Kidney glomerular epithelial cell (primary cell): ENCODE data around the gene WDR70.
A peak's percentile ranks its signal among the peaks of the same experiment; 100 is the strongest.
"Not testable (repeated sequence)": the region's sequence is repeated elsewhere in the genome, so short reads cannot be mapped to it uniquely, and the experiment has no call there.

ENCODE experiments used
- DNase-seq: peaks from one replicate; lab custom pipeline; 2025; lab: John Stamatoyannopoulos, UW

Gene WDR70

DNA sequence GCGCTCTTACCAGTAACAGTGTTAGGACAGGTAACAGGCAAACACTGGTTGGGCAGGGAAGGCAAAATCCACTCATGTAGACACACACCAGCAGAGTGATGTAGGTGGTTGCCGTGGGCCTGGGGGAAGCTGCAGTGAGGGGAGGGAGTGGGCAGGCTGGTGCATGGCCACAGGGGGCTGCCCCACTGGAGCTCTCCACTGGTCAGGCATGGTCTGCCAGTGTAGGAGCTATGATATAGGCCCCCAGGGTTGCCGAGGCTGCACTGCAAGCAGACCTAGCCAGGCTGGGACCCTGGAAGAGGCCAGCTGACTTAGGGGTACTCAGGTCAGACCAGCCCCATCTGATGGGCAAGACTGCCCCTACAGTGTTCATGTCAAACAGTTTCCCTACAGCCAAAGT lies 306.1 kb downstream of the WDR70 start:
- no peak for DNase-seq

DNA sequence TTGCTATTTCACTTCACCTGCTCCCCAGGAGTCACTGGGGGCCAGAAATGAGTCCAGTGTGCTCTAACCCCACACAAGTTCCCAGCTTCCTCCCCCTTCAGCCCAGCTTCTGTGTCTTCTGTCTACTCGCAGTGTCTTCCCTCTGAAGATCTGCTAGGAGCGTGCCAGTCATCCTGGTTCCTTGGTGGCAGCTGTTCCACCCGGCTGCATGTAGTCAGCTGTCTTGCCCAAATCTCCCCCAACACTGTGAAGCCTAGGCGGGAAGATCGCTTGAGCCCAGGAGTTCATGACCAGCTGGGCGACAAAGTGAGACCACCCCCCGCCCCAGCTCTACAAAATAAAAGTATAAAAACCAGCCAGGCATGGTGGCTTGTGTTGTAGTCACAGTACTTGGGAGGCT lies 306.7 kb downstream of the WDR70 start:
- DNase-seq: no peak

DNA sequence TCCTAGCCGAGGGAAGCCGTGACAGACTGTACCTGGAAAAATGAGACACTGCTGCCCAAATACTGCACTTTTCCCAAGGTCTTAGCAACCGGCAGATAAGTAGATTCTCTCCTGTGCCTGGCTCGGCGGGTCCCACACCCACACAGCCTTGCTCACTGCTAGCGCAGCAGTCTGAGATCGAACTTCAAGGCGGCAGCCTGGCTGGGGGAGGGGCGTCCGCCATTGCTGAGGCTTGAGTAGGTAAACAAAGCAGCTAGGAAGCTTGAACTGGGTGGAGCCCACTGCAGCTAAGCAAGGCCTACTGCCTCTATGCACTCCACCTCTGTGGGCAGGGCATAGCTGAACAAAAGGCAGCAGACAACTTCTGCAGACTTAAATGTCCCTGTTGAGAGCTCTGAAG lies 309.8 kb downstream of the WDR70 start:
- not testable (repeated sequence) for DNase-seq

DNA sequence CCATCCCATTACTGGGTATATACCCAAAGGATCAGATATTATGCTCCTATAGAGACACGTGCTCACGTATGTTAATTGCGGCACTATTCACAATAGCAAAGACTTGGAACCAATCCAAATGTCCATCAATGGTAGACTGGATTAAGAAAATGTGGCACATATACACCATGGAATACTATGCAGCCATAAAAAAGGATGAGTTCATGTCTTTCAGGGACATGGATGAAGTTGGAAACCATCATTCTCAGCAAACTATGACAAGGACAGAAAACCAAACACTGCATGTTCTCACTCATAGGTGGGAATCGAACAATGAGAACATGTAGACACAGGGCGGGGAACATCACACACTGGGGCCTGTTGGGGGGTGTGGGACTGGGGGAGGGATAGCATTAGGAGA lies 315.2 kb downstream of the WDR70 start:
- DNase-seq: not testable (repeated sequence)

DNA sequence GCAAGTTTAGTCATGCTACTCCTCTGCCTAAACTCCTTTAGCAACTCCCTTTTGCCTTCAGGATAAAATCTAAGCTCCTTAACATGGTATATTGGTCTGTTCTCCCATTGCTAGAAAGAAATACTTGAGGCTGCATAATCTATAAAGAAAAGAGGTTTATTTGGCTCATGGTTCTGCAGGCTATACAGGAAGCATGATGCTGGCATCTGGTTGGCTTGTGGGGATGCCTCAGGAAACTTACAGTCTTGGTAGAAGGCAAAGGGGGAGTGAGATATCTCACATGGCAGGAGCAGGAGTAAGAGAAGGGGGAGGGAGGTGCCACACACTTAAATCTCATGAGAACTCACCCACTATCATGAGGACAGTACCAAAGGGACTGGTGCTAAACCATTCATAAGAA lies 315.7 kb downstream of the WDR70 start:
- no peak for DNase-seq

DNA sequence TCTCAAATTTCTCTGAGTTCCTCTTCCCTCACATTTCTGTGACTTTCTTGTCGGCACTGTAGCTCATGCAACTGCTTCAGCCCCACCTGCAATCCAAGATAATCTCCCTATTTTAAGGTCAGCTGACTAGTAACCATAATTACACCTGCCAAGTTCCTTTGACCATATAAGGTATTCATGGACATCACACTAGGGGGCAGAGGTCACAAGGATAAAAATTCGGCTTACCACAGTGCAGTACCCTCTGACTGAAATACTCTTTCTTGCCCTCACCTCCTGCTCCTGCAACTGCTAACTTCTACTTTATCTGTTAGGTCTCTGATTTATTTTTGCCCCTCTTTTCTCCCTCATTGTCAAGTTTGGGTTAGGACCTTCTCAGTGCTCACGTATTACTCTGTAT lies 316.5 kb downstream of the WDR70 start:
- no peak for DNase-seq

DNA sequence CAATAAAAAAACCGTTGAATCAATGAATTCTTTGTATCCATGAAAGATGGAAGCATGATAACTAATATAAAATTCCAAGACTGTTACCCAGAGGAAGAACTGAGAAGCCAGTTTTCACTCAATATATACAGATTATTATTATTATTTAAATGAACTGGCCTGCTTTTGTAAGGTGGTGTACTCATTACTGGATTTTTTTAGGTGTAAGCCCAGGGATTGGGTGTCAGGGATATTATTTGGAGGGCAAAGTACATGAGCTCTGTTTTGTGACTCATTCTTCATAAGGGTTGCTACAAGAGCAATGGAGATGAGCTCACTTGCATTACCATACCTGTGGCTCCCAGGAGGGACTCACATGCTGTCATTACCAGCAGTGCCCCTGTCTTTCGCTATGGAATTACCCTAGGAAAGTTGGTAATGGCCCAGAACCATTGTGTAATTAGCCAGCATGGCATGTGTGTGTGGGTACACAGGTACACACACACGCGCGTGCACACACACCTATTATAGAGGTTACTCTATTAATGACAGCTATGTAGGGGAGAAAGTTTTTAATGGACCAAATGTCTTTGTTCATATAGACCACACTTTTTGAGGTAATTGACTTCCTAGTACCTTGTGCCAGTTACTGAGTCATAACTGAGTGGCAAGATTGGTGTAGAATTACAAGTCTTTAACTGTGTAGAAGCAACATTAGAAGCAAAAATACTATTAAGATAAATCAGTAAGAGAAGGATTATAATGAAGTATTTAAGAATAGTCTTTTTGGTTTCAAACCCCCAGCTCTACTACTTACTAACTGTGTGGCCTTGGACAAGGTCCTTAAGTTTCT lies 317.3 kb downstream of the WDR70 start:
- no peak for DNase-seq

DNA sequence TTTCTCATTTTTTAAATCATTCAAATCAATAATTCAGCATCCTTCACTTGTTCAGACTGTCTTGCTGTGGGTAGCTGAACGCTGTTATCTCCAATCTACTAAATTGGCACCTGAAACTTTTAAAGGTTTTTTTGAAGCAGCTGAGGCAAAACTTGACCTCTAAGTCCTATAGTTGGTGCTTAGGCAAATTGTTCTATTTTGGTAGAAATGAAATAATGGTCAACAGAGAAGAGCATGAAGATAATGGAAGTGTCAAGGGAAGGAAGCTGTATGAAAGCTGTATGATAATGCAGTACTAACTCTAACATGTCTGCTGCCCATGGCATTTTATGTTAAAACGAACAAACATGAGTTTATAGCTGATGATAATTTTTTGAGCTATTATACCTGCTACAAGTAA lies 322.8 kb downstream of the WDR70 start:
- DNase-seq: no peak

DNA sequence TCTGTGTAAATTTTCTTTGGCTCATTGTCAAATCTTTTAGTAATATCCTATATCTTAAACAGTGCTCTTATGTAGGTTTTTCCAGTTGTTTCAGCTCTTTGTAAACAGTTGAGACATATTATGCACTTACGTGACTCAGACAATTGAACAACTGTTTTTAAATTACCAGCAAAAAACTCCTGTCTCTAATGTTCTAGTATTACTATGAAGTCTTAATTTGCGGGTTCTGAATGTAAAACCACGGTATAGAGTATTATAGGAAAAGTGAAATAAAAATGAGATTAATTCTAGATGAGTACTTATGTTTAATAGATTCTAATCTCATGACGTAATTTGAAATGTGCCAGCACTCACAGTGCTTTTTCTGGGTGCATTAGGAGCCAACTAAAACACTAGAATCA lies 324.7 kb downstream of the WDR70 start:
- no peak for DNase-seq

DNA sequence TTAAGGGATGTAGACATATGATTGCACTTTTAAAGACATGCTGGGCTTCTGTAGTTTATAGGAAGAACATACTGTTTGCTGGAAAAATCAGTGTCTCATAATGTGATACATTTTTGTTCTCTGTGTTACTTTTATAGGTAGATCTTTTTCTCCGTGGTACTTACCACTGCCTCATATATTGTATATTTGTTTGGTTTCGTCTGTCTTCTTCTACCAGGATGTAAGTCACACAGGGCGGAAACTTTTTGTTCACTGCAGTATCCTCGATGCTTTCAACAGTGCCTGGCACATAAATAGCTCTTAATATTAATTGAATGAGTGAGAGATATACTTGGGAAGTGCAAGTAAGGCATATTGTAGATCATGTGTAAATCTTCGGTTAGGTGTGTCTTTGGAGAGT lies 325.3 kb downstream of the WDR70 start:
- DNase-seq: no peak

DNA sequence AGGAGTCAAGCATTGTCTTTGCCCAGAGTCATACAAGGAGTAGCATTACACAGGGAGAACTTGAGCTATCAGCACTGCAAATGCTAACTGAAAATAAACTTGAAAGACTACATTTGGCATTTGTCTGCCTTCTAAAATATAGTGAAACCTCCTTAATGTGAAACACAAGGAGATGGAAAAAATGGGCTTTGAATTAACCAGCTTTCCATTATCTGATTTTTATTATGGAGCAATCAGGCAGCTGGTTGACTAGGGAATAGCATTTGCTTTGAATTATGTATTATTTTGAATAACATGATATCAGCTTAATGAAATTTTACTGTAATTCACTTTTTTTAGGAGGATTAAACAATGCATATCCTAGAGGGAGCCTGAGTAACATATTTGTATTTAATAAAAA lies 329.9 kb downstream of the WDR70 start:
- no peak for DNase-seq

DNA sequence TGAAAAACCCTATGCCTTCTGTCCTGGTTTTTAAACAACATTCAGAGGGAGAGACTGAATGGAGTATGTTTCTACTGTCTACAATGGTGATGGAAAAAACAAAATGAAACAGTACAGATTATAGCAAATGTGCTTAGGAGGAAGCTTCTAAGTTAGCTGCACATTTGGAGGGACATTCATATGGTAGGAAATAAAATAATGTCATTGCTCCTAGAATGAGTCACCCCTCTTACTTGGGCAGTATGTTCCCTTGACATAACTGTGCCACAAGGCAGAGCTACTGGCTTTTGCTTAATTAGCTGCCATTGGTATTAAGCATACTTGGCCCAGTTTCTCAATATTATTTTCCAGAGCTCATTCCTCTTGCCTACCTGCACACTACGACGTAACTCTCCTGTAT lies 331.8 kb downstream of the WDR70 start:
- no peak for DNase-seq

DNA sequence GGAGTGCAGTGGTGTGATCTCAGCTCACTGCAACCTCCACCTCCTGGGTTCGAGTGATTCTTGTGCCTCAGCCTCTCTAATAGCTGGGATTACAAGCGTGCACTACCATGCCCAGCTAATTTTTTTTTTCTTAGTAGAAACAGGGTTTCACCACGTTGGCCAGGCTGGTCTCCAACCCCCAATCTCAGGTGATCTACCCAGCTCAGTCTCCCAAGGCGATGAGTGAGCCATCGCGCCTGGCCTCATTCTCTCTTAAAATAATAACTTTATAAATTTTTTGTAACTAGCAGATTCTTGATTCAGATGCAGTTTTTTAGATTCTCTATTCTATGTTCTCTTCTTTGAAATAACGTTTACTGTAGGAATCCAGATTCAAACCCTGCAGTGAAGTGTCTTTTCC lies 333.6 kb downstream of the WDR70 start:
- DNase-seq: no peak

DNA sequence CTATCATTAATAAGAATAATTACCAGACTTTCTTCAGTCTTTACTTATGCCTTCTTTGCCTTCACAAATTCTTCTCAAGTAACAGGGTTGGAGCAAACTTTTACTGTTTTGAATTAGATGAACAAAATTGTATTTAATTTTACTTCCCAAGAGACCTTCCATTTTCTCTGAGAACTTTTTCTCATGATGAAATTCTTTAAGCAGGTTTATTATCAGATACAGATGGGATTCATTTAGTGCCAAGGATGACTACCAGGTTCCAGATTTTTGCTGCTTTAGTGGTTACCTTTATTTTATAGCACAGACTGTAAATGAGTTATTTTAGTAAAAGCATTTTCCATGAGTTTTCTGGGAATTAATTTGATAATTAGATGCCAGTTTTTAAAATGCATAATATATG lies 335.6 kb downstream of the WDR70 start:
- DNase-seq: no peak

DNA sequence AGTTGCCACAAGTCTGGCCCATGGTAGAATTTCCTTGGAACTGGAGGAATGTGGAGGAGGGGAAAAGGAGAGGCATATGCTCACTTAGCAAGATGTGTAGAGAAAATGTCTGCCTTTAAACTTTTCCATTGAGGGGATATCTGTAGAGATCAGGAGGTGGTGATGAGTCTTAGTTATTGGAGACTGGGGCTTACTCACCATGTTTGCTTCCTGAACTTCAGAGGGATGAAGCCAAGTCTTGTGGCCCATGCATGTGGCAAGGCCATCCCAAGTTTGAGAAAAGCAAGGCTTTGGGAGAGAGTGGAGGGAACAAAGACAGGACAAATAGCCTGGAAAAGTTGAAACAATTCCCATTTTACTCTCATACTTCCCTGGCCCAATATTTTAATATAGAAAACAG lies 336.2 kb downstream of the WDR70 start:
- DNase-seq: no peak

DNA sequence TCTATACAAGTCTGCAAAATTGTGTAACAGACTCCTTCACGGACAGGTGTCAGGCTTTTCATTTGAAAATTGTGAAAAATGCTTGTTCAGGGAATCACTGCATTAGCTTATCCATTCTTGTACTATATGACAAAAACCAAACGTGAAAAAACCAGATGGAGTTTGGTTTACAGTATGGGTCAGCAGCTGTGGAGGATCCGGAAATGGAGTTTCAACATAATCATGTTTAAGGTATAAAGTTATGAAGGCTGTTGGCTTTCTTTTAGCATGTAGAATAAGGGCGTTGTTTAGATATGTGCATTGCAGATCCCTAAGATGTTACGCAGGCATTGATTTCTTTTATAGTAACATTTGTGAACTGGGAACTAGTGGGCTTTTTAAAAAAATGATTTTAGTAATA lies 336.9 kb downstream of the WDR70 start:
- no peak for DNase-seq

DNA sequence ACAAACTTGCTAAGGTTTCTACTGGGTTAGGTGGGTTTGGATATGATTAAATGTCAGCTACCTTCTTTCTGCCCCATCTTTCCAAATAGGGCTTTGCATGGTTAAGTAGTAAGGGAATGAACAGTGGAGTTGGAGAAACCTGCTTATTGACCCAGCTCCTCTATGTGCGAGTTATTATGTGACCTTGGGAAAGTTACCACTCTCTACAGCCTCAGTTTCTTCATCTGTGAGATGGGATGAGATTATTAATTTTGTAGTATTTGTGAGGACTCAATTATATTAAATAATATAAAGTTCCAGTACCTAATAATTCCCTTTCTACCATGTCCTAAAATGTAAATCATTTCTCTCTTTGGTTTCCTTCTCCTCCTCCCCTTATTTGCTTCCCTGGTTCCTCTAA lies 337.3 kb downstream of the WDR70 start:
- no peak for DNase-seq

DNA sequence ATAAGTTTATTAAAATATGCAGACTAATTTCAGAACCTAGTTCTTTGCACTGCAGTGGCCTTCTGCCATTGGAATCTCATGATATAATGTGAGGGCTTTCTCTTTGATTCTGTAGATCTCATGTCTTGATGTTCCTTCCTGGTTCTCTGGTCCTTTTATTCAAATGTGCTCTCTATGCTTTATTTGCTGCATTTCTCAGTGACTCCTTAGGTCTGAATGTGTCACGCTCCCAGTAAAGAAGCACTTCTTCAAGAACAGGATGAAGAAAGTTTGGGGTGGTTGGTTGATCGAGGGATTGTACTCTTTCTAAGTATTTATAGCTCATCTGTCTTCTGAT lies 338.1 kb downstream of the WDR70 start:
- DNase-seq: no peak

DNA sequence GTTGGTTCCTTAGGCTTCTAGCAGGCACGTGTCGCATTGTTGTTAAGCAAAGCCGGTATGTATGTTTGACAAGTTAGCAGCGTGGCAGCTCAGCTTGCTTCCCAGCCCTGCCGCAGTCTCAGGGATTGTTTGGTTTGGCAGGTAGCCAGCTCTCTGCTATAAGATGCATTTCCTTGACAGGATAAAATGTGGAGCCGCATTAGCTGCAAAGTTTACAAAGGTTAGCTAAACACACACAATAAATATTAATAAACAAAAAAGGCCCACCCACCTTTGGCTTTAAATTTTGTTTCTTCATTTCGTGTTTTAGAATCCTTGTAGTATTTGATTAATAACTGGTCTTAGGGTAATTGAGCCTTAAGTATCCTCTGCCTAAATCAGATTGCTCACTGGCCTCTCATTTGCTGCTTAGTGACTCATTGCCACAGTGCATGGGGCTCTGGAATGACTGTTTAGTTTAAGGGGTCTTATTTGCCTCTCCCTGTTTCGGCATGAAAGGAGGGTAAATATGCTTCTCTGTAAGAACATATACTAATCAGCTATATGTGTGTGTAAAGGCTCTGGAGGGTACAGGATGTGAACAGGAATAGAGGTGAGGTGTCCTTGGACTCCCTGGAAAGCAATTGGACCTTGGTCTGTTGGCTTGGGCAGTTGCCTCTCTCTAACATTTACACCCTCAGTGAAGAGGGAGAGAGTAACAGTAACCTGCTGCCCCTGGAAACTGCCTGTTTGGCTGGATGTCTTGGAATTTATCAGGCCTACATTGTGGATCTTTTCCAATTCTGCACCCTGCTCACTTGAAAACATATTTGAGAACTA lies 338.7 kb downstream of the WDR70 start:
- DNase-seq: peak; percentile 34

DNA sequence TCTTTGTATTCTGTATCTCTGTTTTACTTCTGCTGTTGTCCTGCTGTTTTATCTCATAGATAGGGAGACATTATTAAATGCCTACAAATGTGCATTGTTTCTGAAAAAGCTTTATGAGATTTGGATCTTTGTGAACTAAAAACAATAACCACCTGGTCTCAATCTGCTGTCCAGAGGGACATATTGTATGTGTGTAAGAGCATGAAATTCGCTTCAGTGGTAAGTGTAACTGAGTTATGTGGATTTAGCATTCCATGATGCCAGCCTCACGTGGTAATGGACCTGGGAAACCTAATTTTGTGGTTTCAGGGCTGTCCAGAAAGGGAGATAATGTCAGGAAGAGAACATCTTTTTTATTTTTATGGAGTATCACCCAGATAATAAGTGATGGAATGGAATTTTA lies 341.4 kb downstream of the WDR70 start:
- no peak for DNase-seq

DNA sequence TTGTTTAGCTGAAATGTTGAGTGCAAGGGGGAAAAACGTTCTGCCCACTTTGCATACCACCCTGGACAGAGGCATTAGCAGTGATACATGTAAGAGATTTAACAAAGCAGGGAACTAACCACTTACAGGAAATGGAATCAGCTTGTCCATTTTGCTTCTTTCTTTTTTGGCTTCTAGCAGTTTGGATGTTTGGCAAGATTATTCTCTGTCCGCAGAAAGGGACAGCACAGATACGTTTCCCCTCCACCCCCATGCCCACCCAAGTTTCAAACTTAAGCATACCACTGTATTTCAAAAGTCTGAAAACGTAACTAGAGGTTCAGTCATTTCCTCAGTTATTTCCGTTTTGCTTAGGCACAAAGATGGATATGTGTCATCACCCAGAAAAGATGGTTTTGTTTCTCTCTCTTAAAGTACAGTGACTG lies 342.3 kb downstream of the WDR70 start:
- no peak for DNase-seq

DNA sequence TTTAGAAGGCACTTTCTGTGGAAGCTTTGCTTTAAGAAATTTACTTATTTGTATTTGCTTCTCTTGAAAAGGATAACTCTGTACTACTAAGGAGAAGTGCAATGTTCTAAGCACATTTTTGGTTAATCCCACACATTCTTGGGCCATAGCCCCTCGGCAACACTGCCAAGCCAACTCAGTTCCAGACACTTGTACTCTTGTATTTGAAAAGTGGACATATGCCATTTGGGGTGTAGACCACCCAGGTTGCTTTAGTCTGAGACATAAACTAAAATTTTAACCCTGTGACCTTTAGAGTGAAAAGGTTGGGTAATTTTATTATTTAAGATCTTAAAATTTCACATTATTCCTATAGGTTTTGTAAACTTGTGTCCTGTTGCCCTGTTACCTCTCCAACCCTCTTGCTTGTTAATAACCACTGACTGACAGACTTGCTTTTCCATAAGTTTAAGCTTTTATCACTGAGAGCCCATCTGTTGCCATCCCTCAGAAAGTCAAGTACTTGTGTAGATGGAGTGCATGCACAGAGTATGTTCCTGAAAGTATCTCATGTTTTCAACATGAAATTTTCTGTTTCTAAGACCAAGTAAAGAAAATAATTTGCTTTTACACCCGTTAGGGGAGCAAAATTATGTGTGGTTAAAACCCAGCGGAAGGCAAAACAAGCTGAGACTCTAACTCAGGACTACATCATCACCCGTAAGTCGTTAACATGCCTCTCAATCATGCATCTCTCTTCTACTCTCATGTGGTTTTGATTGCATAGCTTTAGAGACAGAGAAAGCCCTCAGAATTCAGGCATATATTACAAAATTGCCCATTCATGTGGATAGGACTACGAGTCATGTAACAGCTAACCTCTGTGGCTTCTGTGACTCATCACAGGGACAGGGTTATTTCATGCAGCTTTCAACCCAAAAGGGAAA lies 343.4 kb downstream of the WDR70 start:
- peak; percentile 87 for DNase-seq
